GM21786 (cell line): ENCODE measurements around the gene SLC15A5.

Experiments used
- ATAC-seq: cut with Tn5 transposase; IDR thresholded peaks from one replicate; pipeline ENCODE4 v1.9.1; 2021; ENCODE audit not compliant: unreplicated experiment

SLC15A5 gene

GRCh38 chr12:16266085-16266484 is 11.4 kb downstream of the SLC15A5 start:
- no peak for ATAC-seq

- no peak for ATAC-seq
These were observed 15.5 kb downstream of the SLC15A5 start for GRCh38 chr12:16261944-16262475.

- no peak for ATAC-seq
These were observed 17.3 kb downstream of the SLC15A5 start for GRCh38 chr12:16260206-16260605.

- ATAC-seq: no peak
These were observed 18.5 kb downstream of the SLC15A5 start for GRCh38 chr12:16258963-16259362.

DNA sequence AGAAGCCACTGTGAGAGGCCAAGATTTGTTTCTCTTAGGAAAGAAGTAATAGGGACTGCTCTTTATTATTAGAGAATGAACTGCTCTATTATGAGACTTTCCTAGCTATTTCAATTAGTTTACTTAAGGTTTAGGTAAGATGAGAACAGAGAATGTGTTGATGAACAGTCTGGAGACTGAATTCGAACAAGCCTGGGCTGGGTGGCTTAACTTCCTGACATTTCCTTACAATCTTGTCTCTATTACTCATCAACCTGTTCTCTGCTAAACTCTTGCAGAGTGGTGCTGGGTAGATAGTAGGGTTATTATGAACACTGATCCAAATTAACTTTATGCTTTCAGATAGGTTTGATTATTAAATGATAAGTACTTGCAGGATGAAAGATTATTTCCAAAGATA is 31.2 kb downstream of the SLC15A5 start:
- no peak for ATAC-seq

DNA sequence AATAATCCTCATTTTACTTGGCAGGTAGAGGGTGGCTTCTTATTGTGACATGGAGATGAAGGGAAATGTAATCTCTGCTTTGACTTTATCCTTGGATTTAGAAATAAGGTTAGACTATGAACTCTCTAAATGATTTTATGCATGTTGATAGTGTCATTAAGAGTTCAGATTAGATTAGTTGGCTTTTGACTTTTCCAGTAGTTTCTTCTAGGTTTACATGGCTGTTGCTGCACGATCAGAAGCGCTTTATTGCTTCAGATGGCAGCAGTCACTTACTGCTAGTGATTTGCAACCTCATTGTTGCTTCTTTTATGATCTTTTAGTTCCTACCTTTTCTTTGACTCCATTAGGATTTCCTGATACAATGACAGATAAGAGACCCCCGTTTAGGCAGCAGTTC is 32.3 kb downstream of the SLC15A5 start:
- no peak for ATAC-seq

GRCh38 chr12:16243487-16244412 is 33.7 kb downstream of the SLC15A5 start:
- ATAC-seq: no peak

GRCh38 chr12:16241346-16241745 is 36.1 kb downstream of the SLC15A5 start:
- no peak for ATAC-seq

DNA sequence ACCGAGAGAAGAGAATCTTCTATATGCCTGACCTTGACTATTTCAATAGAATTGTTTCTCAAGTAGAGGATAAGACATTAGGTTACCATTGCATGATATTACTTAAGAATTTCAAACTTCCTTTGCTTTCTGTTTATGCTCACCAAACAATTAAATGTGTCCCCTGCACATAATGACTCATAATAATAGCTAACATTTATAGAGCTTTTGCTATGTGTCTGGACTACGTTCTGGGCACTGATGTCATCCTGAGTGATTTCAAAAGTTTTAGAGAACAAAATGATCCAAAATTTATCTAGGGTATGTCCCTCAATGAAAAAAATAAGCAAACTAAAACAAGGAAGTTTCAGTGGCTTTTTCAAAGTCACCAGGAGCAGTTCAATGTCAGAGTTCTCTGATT is 38.8 kb downstream of the SLC15A5 start:
- ATAC-seq: no peak

DNA sequence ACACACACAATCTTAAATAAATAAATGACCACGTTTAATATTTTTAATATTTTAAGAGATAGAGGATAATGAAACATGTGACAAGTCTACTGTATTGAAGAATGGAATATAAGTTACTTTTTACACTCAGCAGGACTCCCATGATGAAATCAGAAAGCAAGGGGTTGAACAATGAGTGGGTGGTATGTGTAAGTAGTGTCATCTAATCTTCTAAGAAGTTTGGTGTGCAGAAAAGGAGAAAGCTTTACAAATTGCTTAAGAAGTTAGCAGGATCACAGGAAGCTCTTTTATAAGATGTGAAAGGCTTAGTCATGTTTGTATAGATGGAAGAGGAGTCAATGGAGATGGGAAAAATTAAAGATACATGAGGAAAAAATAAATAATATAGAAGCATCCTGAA is 47.8 kb downstream of the SLC15A5 start:
- ATAC-seq: no peak

DNA sequence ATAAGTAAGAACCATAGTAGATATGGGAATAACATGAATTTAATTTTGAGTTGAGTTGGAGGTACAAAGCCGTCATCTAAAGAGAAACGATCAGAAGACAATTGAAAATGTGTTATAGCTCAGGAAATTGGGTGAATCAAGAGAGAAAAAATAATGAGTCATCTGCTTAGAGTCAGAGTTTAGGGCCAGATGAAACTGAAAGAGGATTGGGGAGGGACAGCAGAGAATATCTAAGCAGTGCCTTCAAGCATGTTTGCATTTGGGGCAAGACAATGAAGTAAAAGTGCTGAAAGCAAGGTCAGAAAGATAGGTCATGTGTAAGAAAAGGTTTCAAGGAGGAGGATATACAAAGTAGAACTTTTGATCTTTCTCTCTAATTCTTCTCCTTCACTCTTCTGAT is 49.4 kb downstream of the SLC15A5 start:
- peak; percentile 83 for ATAC-seq

DNA sequence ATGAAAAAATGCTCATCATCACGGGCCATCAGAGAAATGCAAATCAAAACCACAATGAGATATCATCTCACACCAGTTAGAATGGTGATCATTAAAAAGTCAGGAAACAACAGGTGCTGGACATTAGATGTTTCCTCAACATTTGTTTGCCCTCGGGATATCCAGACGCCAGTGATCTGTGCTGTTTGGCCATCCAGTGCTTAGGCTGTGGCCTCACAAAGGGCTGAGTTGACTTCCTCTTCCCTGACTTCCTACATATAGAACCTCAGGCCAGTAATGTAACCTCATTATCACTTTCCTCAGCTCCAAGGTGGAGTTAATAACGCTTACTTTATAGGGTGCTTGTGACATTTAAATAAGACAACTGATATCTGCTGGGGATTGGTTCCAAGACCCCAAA is 51.8 kb downstream of the SLC15A5 start:
- ATAC-seq: no peak

- no peak for ATAC-seq
These were observed 53.3 kb downstream of the SLC15A5 start for GRCh38 chr12:16224196-16224595.

DNA sequence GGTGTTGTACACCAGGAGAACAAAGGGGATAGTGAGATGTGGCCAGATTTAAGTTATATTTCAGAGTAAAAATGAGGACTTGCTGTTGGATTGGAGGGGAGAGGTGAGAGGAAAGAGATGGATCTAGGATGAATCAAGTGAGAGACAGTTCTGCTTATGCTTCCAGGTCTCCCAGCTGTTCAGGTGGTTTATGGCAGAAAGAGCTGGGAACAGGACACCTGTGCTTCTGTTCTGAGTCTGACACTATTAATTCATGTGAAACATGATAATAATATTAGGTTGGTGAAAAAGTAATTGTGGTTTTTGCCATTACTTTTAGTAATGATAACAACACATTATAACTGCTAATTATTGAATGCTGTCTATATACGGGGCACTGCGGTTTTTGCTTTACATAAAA is 55.7 kb downstream of the SLC15A5 start:
- no peak for ATAC-seq

GRCh38 chr12:16220120-16220519 is 57.4 kb downstream of the SLC15A5 start:
- no peak for ATAC-seq

DNA sequence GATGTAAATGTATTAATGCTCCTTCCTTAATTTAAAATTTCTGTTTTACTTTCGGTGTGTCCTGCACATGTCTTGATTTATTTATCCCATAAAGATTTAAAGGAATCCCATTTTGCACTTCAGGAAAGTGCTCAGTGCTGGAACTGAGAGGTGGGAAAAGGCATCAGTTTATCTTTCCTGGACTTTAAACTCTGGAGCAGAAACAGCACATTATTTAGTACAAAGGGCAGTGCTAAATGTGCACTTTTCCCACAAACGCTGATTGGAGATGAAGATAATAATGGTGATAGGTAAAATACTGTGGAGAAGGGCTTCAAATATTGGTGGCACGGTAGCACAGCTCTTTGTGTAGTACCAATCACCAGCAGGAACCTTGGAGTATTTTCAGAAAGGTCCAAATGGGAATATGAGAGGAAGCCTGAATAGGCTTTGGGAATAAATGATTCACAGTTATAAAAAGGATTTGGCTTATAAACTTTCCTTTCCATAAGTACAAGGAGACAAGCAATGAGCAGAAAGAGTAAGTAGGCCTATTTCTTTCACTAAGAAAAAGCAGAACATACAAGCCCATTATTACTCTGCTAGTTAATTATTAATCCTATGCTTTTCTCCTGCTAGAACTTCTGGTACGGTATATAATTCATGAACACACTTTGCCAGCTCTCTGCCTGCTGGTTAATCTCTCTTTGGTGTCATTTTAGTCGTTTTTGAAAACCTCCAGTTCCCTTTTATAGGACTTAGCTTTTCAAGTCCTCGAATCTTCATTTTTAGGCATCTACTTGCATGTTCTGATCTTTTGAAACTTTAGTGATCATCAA is 58.3 kb downstream of the SLC15A5 start:
- no peak for ATAC-seq

DNA sequence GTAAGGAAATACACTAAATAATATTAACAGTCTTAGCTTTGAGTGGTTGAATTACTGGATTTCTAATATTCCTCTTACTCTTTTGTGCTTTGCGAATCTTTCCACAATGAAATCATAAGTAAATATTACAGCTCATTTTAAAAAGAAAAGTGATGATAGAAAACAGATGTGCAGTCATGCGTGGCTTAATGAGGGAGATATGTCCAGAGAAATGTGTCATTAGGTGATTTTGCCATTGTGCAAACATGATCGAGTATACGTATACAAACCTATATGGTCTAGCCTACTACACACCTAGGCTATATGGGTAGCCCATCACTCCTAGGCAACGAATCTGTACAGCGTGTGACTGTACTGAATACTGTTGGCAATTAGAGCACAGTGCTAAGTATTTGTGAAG is 59.3 kb downstream of the SLC15A5 start:
- no peak for ATAC-seq

- ATAC-seq: no peak
These were observed 65.8 kb downstream of the SLC15A5 start for GRCh38 chr12:16211731-16212130.

DNA sequence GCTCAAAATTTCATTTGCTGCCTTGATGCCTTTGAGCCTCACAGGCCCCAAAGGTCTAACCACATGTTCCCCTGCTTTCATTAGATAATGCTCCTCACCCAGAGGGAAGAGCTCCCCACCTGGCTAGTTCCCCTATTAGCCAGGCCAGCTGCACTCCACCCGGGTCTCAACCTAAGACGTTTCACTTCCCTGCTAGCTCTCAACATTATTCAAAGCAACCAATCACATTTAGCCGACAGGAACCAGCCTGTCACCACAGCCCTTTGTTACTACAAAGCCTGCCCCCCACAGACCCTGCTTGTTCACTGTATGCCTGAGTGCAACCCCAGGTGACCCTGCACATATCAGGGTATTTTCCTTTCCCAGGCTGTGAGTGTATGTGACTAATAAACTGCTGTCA is 78.6 kb downstream of the SLC15A5 start:
- ATAC-seq: peak; percentile 95

GRCh38 chr12:16197600-16197999 is 79.9 kb downstream of the SLC15A5 start:
- no peak for ATAC-seq

GRCh38 chr12:16189849-16190248 is 87.6 kb downstream of the SLC15A5 start:
- no peak for ATAC-seq

- no peak for ATAC-seq
These were observed 89.8 kb downstream of the SLC15A5 start for GRCh38 chr12:16187660-16188059.
